Measurements from ENCODE around the gene PPP1R3E. TPM values are rescaled to one million over a fixed set of nuclear protein-coding genes. Genes with fewer than 3 reads are reported as not detected.

Gene PPP1R3E
- total RNA-seq, 1 experiment from 2014 or later: 10.9 TPM

- DNase-seq (ENCODE audit: low spot score): peak; percentile 92
- TF ChIP-seq, protein P1, sequence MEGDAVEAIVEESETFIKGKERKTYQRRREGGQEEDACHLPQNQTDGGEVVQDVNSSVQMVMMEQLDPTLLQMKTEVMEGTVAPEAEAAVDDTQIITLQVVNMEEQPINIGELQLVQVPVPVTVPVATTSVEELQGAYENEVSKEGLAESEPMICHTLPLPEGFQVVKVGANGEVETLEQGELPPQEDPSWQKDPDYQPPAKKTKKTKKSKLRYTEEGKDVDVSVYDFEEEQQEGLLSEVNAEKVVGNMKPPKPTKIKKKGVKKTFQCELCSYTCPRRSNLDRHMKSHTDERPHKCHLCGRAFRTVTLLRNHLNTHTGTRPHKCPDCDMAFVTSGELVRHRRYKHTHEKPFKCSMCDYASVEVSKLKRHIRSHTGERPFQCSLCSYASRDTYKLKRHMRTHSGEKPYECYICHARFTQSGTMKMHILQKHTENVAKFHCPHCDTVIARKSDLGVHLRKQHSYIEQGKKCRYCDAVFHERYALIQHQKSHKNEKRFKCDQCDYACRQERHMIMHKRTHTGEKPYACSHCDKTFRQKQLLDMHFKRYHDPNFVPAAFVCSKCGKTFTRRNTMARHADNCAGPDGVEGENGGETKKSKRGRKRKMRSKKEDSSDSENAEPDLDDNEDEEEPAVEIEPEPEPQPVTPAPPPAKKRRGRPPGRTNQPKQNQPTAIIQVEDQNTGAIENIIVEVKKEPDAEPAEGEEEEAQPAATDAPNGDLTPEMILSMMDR (conservative IDR thresholded peaks at IDR 0.05; ENCODE audit: low read depth, low read length): no peak
- TF ChIP-seq EZH2 (IDR thresholded peaks at IDR 0.05; ENCODE audit: borderline replicate concordance, low read depth, low read length, poor library complexity, severe bottlenecking): no peak
- ChIA-PET CTCF (interaction anchor here (0.6 to 1.5 kb wide), 5 partner anchors 10 to 256 kb away, joined by 3 to 5 read pairs (median 4); partner anchors contain the start of gene C14orf119), POLR2A (ENCODE audit: low non-redundant PET) (no interaction called here)
- Histone ChIP-seq H3K4me3 (ENCODE audit: low read depth, low read length, poor library complexity, severe bottlenecking) (peak within 1 kb of the TSS; percentile 85), H3K4me1 (ENCODE audit: insufficient read depth, low read length, poor library complexity, severe bottlenecking) (peaks cover 15% of the 10 kb centered on the region), H3K27ac (ENCODE audit: low read depth, low read length, poor library complexity, severe bottlenecking) (peak within 1 kb of the TSS; percentile 83), H3K27me3 (replicated peaks; ENCODE audit: insufficient read depth, low read depth, low read length, poor library complexity) (no peaks in the 10 kb centered on the region), H3K9me3 (ENCODE audit: low read depth, low read length, poor library complexity, severe bottlenecking) (no peaks in the 10 kb centered on the region), H3K36me3 (ENCODE audit: insufficient read depth, low read length, poor library complexity, severe bottlenecking) (peaks cover 6% of the 10 kb centered on the region)
- intact Hi-C loops (cut with micrococcal nuclease; ENCODE audit: unreplicated experiment): no loop called here
- BruUV-seq (replicated peaks): no TSS peak
These were observed 3.9 kb upstream of the PPP1R3E start, which contains the start of gene BCL2L2 for GRCh38 chr14:23306412-23307145. Gene BCL2L2, plus strand, starts transcription at chr14:23306833. Its CDS starts 935 bp downstream, at chr14:23307768.

DNA sequence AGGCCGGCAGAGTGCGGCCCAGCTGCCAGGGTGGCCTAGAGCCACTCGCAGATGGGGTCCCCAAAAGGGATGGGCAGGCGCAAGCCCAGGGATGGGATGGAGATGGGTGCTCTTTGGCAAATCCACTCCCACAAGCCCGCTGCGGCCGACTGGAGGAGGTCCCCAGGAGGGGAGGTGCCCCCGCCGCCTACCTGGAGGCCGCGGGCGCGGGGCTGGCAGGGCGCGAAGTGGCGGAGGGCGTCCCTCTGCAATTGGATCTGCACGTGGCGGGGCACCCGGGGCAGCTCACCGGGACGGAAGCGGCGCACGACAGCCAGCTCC, 730 bp downstream of the PPP1R3E start:
- DNase-seq (ENCODE audit: low spot score): no peak
- H3K9me3 ChIP-seq (ENCODE audit: low read depth, low read length, poor library complexity, severe bottlenecking): no peaks in the 10 kb centered on the region
- H3K27ac ChIP-seq (ENCODE audit: low read depth, low read length, poor library complexity, severe bottlenecking): peak overlapping the region; percentile 87
- BruUV-seq (replicated peaks): no TSS peak
- TF ChIP-seq, protein P1 (conservative IDR thresholded peaks at IDR 0.05; ENCODE audit: low read depth, low read length): no peak
- no peak for TF ChIP-seq EZH2 (IDR thresholded peaks at IDR 0.05; ENCODE audit: borderline replicate concordance, low read depth, low read length, poor library complexity, severe bottlenecking)
- no peaks in the 10 kb centered on the region for H3K27me3 ChIP-seq (replicated peaks; ENCODE audit: insufficient read depth, low read depth, low read length, poor library complexity)
- ChIA-PET CTCF (no interaction called here), POLR2A (ENCODE audit: low non-redundant PET) (interaction anchor here (0.6 kb wide), 1 partner anchor 386 kb away, joined by 6 read pairs; no protein-coding TSS in a partner anchor)
- intact Hi-C loops (cut with micrococcal nuclease; ENCODE audit: unreplicated experiment): no loop called here
- H3K4me3 ChIP-seq (ENCODE audit: low read depth, low read length, poor library complexity, severe bottlenecking): peak overlapping the region; percentile 65
- H3K36me3 ChIP-seq (ENCODE audit: insufficient read depth, low read length, poor library complexity, severe bottlenecking): peaks cover 3% of the 10 kb centered on the region
- peaks cover 24% of the 10 kb centered on the region for H3K4me1 ChIP-seq (ENCODE audit: insufficient read depth, low read length, poor library complexity, severe bottlenecking)

DNA sequence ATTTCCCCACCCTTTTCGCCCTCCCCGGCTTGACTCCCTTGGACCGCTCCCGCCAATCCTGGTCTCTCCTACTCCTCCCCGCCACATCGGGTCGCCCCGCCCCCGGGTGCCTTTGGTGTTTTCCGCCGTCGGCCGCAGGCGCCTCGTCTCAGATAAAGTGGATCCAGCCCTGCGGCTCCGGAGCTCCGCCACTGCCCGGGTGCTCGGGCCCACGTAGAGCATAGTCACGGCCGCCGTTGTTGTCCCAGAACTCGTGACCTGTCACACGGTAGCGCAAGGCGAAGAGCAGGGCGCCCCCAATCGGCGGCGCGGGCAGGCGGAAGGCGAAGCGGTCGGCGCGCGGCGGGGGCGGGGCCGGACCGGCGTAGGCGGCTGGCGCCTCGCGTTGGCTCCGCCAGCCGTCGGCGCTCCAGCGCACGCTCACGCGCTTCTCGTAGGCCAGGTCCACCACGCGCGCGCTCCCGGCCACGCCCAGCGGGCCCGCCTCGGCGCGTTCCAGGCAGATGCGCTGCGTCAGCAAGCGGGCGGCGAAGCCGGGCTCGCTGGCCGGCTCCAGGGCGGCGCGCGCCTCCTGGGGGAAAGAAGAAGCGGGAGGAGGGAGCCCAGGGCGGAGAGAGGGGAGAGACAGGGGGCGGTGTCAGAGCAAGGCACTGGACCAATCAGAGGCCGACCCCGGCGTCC, 1.2 kb downstream of the PPP1R3E start:
- no TSS peak for BruUV-seq (replicated peaks)
- ChIA-PET CTCF (interaction anchor here (0.8 to 1.0 kb wide), 4 partner anchors 17 to 232 kb away, joined by 3 to 7 read pairs (median 4); partner anchors contain the start of gene PABPN1), POLR2A (ENCODE audit: low non-redundant PET) (interaction anchor here (0.6 kb wide), 1 partner anchor 385 kb away, joined by 6 read pairs; no protein-coding TSS in a partner anchor)
- H3K27me3 ChIP-seq (replicated peaks; ENCODE audit: insufficient read depth, low read depth, low read length, poor library complexity): no peaks in the 10 kb centered on the region
- H3K36me3 ChIP-seq (ENCODE audit: insufficient read depth, low read length, poor library complexity, severe bottlenecking): peaks cover 3% of the 10 kb centered on the region
- H3K9me3 ChIP-seq (ENCODE audit: low read depth, low read length, poor library complexity, severe bottlenecking): no peaks in the 10 kb centered on the region
- H3K4me1 ChIP-seq (ENCODE audit: insufficient read depth, low read length, poor library complexity, severe bottlenecking): peaks cover 24% of the 10 kb centered on the region
- intact Hi-C loops (cut with micrococcal nuclease; ENCODE audit: unreplicated experiment): no loop called here
- peak; percentile 99 for DNase-seq (ENCODE audit: low spot score)
- peak overlapping the region; percentile 87 for H3K27ac ChIP-seq (ENCODE audit: low read depth, low read length, poor library complexity, severe bottlenecking)
- TF ChIP-seq, protein P1 (conservative IDR thresholded peaks at IDR 0.05; ENCODE audit: low read depth, low read length): peak; percentile 71
- no peak for TF ChIP-seq EZH2 (IDR thresholded peaks at IDR 0.05; ENCODE audit: borderline replicate concordance, low read depth, low read length, poor library complexity, severe bottlenecking)
- H3K4me3 ChIP-seq (ENCODE audit: low read depth, low read length, poor library complexity, severe bottlenecking): peak overlapping the region; percentile 65
